GM19023 (cell line): ENCODE measurements around the gene LTC4S.
"Not testable (repeated sequence)": the region's sequence is repeated elsewhere in the genome, so short reads cannot be mapped to it uniquely, and the experiment has no call there.

Experiments
- ATAC-seq: cut with Tn5 transposase; IDR thresholded peaks from one replicate; pipeline ENCODE4 v1.9.1; 2021; ENCODE audit warnings: mild to moderate bottlenecking, moderate library complexity; ENCODE audit not compliant: unreplicated experiment

LTC4S gene

GRCh38 chr5:179769271-179769670 is 24.5 kb upstream of the LTC4S start:
- ATAC-seq: no peak

- no peak for ATAC-seq
These were observed 24.0 kb upstream of the LTC4S start for GRCh38 chr5:179769796-179770195.

- ATAC-seq: no peak
These were observed 22.4 kb upstream of the LTC4S start for GRCh38 chr5:179771311-179771895.

- no peak for ATAC-seq
These were observed 21.4 kb upstream of the LTC4S start for GRCh38 chr5:179772351-179772750.

- no peak for ATAC-seq
These were observed 20.1 kb upstream of the LTC4S start for GRCh38 chr5:179773686-179774040.

DNA sequence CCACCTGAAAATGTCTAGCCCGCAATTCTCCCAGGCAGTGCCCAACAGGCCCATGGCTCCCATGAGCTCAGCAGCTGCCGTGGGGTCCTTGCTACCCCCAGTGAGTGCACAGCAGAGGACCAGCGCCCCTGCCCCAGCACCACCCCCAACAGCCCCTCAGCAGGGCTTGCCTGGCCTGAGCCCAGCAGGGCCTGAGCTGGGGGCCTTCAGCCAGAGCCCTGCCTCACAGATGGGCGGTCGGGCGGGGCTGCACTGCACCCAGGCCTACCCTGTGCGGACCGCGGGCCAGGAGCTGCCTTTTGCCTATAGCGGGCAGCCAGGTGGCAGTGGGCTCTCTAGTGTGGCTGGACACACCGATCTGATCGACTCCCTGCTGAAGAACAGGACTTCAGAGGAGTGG is 19.3 kb upstream of the LTC4S start:
- ATAC-seq: no peak

DNA sequence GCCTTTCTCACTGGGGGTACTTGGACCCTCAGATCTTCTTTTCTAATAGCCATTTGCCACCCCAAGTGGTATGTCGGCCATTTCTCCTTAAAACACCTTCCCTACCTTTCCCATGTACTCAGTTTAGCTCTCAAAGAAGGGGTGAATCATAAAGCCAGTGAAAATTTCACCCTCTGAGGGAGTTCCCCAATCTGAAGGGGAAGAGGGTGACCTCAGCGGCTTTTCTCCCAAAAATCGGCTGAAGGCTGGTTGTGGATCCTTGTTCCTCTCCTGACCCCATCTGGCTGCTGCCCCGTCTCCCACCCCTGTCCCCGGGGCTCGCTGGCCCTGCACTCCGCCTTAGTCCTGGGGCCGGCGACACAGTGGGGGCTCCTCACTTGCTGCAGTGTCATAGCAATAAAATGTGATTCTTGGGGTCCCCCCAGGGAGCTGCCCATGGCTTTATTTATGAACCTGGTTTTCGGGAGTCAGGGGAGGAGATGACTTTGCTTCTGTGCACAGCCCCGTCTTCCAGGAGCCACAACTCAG is 17.3 kb upstream of the LTC4S start:
- no peak for ATAC-seq

DNA sequence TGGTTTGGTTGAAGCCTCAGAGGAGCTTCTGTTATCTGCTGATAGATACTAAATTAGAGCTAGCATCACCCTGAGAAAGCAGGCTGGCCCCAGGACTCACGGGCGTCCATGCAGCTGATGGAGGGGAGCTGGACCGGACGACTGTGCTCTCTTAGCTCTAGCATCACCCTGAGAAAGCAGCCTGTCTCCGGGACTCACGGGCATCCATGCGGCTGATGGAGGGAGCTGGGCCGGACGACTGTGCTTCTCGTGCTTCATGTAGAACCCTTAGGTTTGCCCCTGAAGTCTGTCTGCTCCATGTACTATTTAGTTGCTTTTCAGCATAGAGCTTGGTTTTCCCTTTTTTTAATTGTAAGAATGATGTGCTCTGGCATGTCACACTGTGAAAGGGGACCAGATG is 16.3 kb upstream of the LTC4S start:
- no peak for ATAC-seq

GRCh38 chr5:179777909-179778308 is 15.9 kb upstream of the LTC4S start:
- ATAC-seq: no peak

DNA sequence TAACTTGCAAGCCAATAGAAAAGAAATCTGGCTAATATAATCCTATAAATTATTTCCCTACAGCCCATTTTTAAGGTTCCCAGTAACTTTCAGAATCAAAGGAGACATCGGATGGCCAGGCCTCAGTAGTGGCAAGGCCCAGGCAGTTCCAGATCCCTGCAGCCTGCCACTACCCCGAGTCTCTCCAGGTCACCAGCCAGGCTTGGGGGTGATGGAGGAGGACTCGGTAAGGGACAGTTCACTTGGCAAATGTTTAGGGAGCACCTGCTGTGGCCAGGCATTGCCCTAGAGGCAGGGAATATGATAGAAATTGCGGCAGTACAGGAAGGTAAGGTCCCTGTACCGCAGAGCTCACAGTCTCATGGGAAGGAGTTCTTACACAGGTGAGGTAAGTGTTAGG is 15.2 kb upstream of the LTC4S start:
- ATAC-seq: no peak

DNA sequence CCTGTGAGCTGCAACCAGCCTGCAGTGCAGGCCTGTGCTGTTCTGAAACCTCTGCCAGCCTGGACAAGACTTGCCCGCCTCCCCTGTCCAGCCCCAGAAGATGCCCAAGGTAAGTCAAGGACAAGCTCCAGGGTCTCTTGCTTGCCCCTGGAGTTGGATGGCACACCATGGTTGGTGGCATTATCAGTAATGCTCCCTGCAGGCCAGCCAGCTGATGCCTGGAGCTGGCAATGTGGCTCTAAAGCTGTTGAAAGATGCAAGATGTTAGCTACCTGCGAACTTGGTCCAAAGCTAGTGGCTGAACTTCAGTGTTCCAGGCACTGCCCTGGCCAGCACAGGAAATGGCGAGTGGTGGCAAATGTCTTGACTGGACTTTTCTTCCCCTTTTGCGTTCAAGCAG is 14.0 kb upstream of the LTC4S start:
- ATAC-seq: no peak

DNA sequence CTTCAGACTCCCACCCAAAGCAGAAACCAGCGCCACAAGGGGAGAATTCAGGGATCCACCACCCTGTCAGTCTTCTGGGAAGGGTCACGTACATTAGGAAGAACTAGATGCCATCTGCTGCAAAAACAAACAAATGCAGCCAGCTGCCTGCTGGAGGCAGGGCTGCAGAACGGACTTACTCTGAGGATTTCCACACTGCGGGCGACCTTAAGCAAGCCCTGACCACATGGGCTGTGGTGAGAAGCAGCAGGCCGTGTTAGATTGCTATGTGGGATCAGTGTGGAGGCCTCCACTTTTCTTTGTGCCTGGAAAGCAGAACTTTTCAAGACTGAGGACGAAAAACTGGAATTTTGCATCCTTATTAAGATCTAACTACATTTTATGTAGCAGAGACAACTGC is 13.4 kb upstream of the LTC4S start:
- ATAC-seq: no peak

DNA sequence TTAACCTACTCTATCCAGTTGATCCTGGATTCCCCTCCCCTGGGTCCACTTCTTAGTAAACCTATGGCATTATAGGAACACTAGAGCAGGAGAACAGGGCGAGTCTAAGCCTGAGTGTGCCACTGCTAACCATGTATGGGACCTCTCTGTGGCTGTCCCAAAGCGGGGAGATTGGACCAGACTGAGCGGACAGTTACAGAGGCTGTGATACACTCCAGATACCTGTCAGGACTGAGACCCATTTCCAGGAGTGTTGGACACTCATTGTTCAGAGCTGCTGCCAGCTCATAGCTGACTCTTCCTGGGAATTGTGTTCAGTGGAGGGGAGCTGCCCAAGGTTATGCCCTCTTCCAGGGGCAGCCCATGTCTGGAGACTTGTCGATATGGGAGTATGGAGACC is 11.9 kb upstream of the LTC4S start:
- ATAC-seq: no peak

DNA sequence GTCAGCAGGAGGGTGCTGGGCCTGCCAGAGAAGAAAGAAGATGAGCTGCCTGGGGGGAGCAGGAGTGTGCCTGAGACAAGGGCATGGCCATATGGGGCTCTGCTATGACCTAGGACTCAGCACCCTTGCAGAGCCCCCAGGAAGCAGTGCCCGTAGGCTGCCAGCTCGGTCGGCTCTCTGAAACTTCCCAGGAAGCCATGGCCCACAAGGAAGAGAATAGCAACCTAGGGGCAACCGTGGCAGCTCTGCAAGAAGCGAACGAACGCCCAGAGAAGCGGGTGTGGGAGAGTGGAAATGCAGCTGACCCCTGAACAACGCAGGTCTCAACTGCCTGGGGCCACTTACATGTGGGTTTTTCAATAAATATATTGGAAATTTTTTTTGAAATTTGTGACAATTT is 10.7 kb upstream of the LTC4S start:
- ATAC-seq: no peak

DNA sequence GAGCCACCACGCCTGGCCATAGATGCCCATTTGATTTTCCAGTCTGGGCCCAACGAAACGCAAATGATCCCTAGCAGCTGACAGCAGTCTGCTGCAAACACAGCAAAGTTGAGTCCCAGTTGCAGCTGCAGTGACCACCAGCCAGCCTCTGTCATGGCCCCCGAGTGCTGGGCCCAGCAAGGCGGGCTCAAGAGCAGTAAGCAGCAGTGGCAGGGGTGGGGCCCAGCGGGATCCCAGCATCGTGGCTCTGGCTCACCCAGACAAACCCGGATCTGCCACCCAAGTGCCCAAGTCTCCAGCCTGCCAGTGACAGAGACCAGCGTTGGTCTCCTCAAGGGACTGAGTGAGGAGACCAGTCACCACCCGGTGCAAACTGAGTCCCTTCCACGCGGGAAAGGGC is 6.9 kb upstream of the LTC4S start:
- no peak for ATAC-seq

DNA sequence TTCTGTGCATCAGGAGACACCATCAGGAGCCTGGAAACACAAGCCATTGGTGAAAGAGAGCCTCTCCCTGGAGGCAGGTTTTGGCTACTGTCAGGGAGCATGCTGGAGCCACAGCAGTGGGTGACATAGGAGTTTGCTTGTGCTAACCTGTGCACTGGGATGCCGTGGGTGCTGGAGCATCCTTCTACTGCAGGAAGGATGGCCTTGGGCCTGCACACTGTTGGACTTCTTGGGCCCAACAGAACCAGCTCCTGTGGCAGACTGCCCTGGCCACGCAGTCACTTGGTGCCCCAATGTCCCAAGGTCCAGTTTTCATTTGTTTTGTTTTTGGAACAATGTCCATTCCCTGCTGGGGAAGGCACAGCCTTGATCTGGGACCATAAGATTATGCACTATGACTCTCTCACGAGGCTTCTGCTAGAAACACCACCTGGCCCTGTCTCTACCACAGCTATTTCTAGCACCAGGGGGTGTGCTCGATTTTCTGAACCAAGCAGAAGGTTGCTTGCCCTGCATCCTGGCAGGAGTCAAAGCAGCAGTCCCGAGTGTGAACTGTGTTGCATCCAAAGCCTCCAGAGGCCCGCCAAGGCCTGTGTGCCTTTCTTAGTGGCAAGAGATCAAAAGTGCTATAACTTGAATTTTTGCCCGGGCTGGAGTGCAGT is 5.5 kb upstream of the LTC4S start:
- ATAC-seq: no peak

GRCh38 chr5:179789278-179789677 is 4.5 kb upstream of the LTC4S start:
- ATAC-seq: not testable (repeated sequence)

- no peak for ATAC-seq
These were observed 1.7 kb upstream of the LTC4S start for GRCh38 chr5:179791881-179792611.

DNA sequence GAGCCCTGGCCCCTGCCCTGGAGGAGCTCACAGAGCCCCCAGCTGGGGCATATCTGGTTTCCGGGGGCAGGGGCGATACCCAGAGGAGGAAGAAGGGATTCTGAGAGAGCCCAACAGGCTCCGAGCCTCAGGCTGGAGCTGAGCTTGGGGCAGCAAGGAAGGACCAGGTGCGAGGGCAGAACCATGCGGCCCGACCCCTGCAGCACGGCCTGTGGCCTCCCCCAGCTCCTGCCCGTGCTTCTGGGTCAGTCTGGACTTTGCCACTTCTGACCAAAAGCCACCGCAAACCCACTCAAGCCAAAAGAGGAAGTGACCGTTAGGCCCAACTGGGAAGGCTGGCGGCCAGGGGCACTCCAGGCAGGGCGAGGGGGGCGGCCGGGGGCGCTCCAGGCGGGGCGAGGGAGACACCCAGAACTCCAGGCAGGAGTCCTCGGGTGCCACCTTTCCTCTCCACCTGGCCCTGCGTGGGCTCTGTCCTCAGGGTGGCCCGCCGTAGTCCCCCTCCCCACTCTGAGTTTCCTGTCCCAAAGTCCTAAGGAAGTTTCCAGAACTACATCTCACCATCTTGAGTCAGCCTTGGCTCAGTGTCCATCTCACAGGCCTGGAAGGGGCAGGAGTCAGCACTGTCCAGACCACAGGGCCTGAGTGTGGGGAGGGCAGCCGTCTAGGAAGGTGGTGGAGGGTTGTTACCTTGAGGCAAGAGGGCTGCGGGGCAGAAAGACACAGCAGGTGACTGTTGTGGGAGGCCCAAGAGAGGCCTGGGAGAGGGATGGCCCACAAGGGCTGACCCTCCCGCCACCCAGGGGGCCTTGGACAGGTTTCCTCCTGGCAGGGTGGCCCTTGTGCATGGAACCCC is 946 bp upstream of the LTC4S start:
- ATAC-seq: no peak

DNA sequence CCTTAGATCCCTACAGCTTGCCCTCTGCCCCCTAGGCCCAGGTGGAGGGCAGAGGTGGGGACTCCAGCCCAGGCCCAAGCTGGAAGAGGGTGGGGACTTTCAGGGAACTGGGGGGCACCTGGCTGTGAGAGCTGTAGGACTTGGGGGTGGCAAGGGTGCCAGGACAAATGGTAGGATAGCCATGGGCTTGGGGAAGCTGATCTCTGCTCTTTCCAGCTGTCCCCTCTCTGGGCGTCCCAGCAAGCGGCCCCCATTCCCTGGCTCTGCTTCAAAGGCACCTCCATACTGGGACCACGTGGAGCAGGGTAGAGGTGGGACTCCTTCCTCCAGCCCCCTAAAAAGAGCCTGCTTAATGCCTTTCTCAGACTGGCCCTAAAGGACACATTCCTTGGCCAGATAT is 385 bp downstream of the LTC4S start:
- ATAC-seq: no peak

GRCh38 chr5:179794575-179794974 is 789 bp downstream of the LTC4S start:
- no peak for ATAC-seq
